ACC112 (cell line): ENCODE data around the gene SH3GL3.

Experiments
- H2AFZ ChIP-seq: fragments of 200-600 bp; sonication (generic); one replicate; pipeline ENCODE4 v1.6.0; 2017; ENCODE audit warnings: antibody characterized with exemption, low read length; ENCODE audit not compliant: unreplicated experiment
- H3K27ac ChIP-seq: fragments of 200-600 bp; sonication (generic); 2 replicates; pipeline ENCODE4 v1.5.1; 2014; ENCODE audit warnings: low read depth, mild to moderate bottlenecking, antibody characterized with exemption, low read length, moderate library complexity
- H3K27me3 ChIP-seq: fragments of 200-600 bp; sonication (generic); 2 replicates; pipeline ENCODE4 v1.6.1; 2014; ENCODE audit warnings: mild to moderate bottlenecking, antibody characterized with exemption, low read length, moderate library complexity, mixed read lengths; ENCODE audit not compliant: insufficient read depth
- H3K36me3 ChIP-seq: fragments of 200-600 bp; sonication (generic); 2 replicates; pipeline ENCODE4 v1.6.1; 2016; ENCODE audit warnings: mild to moderate bottlenecking, antibody characterized with exemption, low read length, moderate library complexity, mixed read lengths; ENCODE audit not compliant: insufficient read depth
- H3K4me1 ChIP-seq: fragments of 200-600 bp; sonication (generic); one replicate; pipeline ENCODE4 v1.6.1; 2016; ENCODE audit warnings: low read length, mixed read lengths; ENCODE audit not compliant: insufficient read depth, unreplicated experiment, control insufficient read depth
- H3K4me3 ChIP-seq: fragments of 200-600 bp; sonication (generic); 2 replicates; pipeline ENCODE4 v1.5.1; 2014; ENCODE audit warnings: mild to moderate bottlenecking, low read depth, low read length
- H3K79me2 ChIP-seq: fragments of 200-600 bp; sonication (generic); one replicate; pipeline ENCODE4 v1.6.0; 2016; ENCODE audit warnings: low read length; ENCODE audit not compliant: control insufficient read depth, unreplicated experiment, insufficient read depth

SH3GL3 gene

DNA sequence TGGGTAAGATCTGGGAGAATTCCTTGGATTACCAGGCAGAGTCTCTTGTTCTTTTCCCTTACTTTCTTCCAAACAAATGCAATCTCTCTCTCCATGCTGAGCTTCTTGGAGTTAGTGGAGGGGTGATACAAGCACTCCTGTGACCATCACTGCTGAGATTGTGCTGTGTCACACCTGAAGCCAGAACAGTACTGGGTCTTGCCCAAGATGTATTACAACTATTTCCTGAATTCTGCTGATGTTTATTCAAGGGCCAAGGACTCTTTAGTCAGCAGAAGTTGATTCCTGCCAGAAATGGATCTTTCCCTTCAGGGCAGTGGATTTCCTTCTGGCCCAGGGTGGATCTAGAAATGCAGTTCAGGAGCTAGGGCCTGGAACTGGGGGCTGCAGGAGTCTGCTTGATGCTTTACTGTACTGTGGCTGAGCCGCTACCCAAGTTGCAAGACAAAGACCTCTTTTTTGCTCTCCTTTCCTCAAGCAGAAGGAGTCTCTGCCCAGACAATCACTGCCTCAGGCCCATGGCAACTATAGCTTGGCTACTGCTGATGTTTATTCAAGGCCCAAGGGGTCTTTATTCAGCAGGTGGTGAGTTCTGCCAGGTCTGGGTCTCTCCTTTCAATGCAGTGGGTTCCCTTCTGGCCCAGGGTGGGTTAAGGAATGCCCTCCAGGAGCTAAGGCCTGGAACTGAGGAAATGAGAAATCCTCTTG lies 98.8 kb downstream of the SH3GL3 start:
- no peaks in the 10 kb centered on the region for H3K79me2 ChIP-seq

DNA sequence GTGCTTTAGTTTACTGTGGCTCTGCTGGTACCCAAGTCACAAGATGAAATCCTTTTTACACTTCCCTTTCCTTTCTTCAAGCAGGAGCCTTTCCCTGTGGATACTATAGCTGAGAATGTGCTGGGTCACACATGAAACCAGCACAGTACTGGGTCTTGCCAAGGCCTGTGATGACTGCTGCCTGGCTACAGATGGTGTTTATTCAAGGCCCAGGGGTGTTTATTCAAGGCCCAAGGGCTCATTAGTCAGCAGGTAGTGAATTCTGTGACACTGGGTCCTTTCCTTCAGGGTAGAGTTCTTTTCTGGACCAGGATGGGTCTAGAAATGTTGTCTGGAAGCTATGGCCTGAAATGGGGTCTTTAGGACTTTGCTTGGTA lies 99.4 kb downstream of the SH3GL3 start:
- no peaks in the 10 kb centered on the region for H3K36me3 ChIP-seq
- no peaks in the 10 kb centered on the region for H3K79me2 ChIP-seq
- peaks cover 28% of the 10 kb centered on the region for H3K27me3 ChIP-seq
- H3K4me3 ChIP-seq = no peak overlapping the region
- H2AFZ ChIP-seq = no peak overlapping the region
- no peak overlapping the region for H3K27ac ChIP-seq
- no peaks in the 10 kb centered on the region for H3K4me1 ChIP-seq

More for the DNA sequence above, 98.8 kb downstream of the SH3GL3 start:
- no peak overlapping the region for H3K4me3 ChIP-seq
- no peak overlapping the region for H3K27ac ChIP-seq
- no peak overlapping the region for H2AFZ ChIP-seq
- H3K36me3 ChIP-seq = no peaks in the 10 kb centered on the region
- H3K4me1 ChIP-seq = no peaks in the 10 kb centered on the region
- peaks cover 22% of the 10 kb centered on the region for H3K27me3 ChIP-seq

DNA sequence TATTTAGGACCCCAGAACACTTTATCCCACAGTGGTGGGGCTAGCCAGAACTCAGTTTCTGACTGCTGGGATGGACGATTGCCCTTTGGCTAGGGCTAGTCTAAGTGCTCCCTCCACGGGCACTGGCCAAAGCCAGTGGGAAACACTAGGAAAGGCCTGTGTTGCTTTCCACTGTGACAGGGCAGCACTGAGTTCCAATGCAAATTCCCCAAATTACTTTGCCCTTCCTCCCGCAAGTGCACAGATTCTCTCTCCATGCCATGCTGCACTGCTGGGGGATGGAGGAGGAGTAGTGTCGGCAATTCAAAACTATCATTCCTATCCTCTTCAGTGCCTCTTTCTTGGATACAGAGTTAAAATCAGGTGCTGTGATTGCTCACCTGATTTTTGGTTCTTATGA lies 100.0 kb downstream of the SH3GL3 start:
- H3K79me2 ChIP-seq = no peaks in the 10 kb centered on the region
- peaks cover 34% of the 10 kb centered on the region for H3K27me3 ChIP-seq
- no peak overlapping the region for H3K27ac ChIP-seq
- H2AFZ ChIP-seq = no peak overlapping the region
- no peaks in the 10 kb centered on the region for H3K36me3 ChIP-seq
- H3K4me3 ChIP-seq = no peak overlapping the region
- no peaks in the 10 kb centered on the region for H3K4me1 ChIP-seq

DNA sequence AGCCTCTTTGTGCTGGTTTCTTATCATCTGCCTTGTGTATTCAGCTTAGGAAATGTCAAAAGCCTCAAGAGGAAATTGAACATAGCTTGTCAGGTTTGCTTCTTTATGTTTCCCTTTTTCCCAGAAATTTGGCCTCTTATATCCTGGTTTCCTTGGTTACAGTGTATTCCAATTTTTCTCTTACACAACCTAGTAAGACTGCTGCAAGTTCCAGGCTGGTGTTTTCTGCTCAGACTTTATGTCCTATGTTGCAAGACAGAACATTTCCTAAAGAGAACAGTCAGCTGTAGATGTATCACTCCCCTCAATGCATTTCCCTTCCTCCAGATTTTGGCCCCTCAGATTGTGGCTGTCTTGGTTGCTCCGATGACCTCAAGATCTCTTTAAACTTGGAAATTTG lies 102.5 kb downstream of the SH3GL3 start:
- no peaks in the 10 kb centered on the region for H3K79me2 ChIP-seq
- H3K4me1 ChIP-seq = no peaks in the 10 kb centered on the region
- peaks cover 29% of the 10 kb centered on the region for H3K27me3 ChIP-seq
- H3K36me3 ChIP-seq = no peaks in the 10 kb centered on the region
- H3K4me3 ChIP-seq = no peak overlapping the region
- no peak overlapping the region for H3K27ac ChIP-seq
- no peak overlapping the region for H2AFZ ChIP-seq

DNA sequence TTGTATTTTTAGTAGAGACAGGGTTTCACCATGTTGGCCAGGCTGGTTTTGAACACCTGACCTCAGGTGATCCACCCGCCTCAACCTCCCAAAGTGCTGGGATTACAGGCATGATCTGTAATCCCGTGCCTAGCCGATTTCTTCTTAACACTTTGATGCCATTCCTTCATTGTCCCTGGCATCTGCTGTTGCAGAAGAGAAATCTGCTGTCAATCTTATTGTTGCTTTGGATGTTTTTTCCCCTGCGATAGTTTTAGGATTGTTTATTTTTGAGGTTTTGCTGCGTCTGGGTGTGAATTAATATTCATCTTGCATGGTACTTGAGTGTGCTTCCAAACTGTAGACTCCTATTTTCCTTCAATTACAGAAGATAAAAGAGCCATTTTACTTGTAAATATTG lies 107.4 kb downstream of the SH3GL3 start:
- Histone ChIP-seq H2AFZ (no peak overlapping the region), H3K4me3 (no peak overlapping the region), H3K79me2 (no peaks in the 10 kb centered on the region)

DNA sequence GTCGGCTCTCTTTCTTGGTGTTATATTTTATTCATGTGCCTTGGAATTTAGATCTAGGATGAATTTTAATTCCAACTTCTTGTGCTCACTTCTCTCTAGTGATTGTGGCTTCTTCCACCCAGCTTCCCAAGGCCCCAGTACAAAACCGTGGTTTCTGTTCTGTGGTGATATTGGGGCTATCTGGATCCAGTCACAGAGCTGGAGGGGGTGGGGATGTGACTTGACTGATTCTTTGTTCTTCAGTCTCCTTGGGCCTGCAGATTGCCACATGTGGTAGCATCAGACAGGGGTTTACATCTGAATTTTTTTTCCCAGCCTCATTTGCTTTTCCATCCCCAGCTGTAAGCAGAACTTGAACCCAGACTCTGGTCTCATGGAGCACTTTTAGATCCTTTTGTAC lies 108.2 kb downstream of the SH3GL3 start:
- Histone ChIP-seq H3K27me3 (peaks cover 23% of the 10 kb centered on the region), H3K79me2 (no peaks in the 10 kb centered on the region), H3K4me3 (no peak overlapping the region), H3K27ac (no peak overlapping the region), H3K36me3 (no peaks in the 10 kb centered on the region), H3K4me1 (no peaks in the 10 kb centered on the region), H2AFZ (no peak overlapping the region)

More for the DNA sequence above, 107.4 kb downstream of the SH3GL3 start:
- Histone ChIP-seq H3K27ac (no peak overlapping the region), H3K4me1 (no peaks in the 10 kb centered on the region), H3K36me3 (no peaks in the 10 kb centered on the region), H3K27me3 (peaks cover 23% of the 10 kb centered on the region)

DNA sequence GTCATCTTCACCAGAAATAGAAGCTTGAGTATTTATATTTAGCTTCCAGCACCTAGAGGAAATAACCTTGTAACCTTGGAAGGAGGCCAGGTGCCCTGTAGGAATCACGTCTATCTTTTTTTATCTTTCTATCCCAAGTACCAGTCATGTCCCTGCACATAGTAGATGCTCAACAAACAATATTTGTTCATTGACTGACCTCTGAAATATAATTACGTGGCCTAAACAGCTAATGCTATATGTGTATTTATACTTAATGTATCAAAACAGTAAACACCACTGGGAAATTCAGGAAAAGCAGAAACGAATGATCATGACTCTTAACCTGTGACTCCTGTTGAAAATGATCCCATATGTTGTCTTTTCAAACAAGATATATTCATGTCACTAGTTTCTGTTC lies 108.9 kb downstream of the SH3GL3 start:
- no peaks in the 10 kb centered on the region for H3K79me2 ChIP-seq
- no peak overlapping the region for H2AFZ ChIP-seq
- no peaks in the 10 kb centered on the region for H3K36me3 ChIP-seq
- no peak overlapping the region for H3K4me3 ChIP-seq
- no peaks in the 10 kb centered on the region for H3K4me1 ChIP-seq
- peaks cover 19% of the 10 kb centered on the region for H3K27me3 ChIP-seq
- H3K27ac ChIP-seq = no peak overlapping the region

DNA sequence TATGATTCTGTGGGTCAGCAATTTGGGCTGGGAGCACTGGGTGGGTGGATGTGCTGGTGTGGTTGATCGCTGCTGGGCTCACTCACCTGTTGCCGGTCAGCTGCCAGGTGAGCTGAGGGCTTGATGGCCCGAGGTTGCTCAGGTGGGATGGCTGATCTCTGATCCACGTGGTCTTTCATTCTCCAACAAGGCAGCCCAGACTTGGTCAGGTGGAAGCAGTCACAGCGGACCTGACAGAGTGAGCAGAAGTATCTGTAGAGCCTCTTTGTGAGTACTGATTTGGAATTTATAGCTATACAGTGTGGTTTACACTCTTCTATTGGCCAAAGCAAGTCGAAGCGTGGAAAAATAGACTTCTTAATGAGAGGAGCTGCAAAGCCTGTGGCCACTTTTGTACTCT lies 109.6 kb downstream of the SH3GL3 start:
- no peak overlapping the region for H3K4me3 ChIP-seq
- H3K4me1 ChIP-seq = no peaks in the 10 kb centered on the region
- no peak overlapping the region for H3K27ac ChIP-seq
- no peaks in the 10 kb centered on the region for H3K36me3 ChIP-seq
- H2AFZ ChIP-seq = no peak overlapping the region
- peaks cover 12% of the 10 kb centered on the region for H3K27me3 ChIP-seq
- H3K79me2 ChIP-seq = no peaks in the 10 kb centered on the region

DNA sequence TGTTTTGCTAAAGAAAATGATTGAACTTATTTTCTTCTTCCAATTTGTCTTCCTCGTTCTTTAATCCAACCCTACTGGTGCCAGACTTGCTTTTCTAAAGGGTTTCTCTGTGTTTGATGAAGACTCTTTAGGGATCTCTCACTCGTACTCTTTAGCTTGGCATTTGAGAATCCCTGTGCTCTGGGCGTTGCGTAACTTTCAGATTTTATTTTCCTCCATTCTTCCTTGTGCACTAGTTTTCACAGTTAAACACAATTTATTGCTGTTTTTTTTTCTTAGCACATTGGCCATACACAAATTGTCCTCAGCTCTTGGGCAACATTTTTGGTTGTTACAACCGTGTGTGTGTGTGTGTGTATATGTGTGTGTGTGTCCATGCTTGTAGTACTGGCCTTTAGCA lies 111.0 kb downstream of the SH3GL3 start:
- no peak overlapping the region for H3K4me3 ChIP-seq
- no peak overlapping the region for H2AFZ ChIP-seq
- peaks cover 3% of the 10 kb centered on the region for H3K27me3 ChIP-seq
- no peak overlapping the region for H3K27ac ChIP-seq
- H3K36me3 ChIP-seq = no peaks in the 10 kb centered on the region
- H3K79me2 ChIP-seq = no peaks in the 10 kb centered on the region
- H3K4me1 ChIP-seq = no peaks in the 10 kb centered on the region

DNA sequence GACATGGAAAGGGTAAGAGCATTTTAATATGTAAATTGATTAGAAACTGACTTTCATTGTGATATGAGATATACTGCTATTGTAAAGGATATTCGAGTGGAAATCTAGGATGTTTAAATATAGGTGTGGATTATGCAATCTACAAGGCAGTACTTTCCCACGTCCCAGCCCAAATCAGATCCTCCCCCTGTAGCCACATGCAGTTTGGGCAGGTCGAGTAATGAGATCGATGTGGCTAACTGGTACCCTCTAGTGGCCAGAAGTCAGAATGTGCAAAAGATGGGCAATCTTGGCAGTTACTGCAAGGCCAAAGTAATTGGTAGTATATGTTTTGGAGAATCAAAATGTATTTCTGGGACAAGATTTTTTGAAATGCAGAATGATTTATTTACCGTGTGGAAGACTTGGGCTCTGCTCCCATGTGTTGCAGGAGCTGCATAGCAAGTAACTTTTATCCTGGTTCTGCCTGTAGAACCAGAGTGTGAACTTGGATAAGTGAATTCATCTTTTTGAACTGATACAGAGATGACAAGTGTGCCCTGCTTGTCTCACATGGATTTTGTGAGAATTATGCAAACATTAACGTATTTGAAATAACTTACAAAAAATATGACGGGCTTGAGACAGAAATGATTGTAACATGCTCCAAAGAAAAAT lies 112.3 kb downstream of the SH3GL3 start:
- no peaks in the 10 kb centered on the region for H3K4me1 ChIP-seq
- H2AFZ ChIP-seq = no peak overlapping the region
- H3K79me2 ChIP-seq = no peaks in the 10 kb centered on the region
- H3K27me3 ChIP-seq = peaks cover 3% of the 10 kb centered on the region
- H3K36me3 ChIP-seq = no peaks in the 10 kb centered on the region
- H3K4me3 ChIP-seq = no peak overlapping the region
- H3K27ac ChIP-seq = no peak overlapping the region

DNA sequence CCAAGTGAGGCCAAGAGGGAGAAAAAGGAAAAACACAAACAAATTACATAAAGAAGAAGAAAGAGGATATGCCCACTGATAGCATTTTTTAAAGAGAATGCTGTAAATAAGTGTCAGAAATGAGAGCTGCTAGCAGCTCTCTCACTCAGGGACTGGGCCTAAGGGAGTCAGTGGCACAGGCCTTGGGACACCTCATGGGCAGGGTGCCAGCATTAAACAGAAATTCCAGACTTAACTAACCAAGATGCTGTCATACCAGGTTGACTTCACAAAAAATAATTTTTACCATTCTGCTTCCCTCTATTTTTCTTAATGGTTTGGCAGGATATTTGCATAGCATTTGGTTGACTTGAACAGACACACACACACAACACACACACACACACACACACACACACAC lies 114.5 kb downstream of the SH3GL3 start:
- H3K79me2 ChIP-seq = no peaks in the 10 kb centered on the region
- no peak overlapping the region for H3K27ac ChIP-seq
- H2AFZ ChIP-seq = no peak overlapping the region
- H3K4me3 ChIP-seq = no peak overlapping the region
- no peaks in the 10 kb centered on the region for H3K36me3 ChIP-seq
- peaks cover 3% of the 10 kb centered on the region for H3K27me3 ChIP-seq
- H3K4me1 ChIP-seq = no peaks in the 10 kb centered on the region
